Measurements from ENCODE around the gene GABRB1.

- TF ChIP-seq GATA3 (IDR thresholded peaks at IDR 0.05; ENCODE audit: low read depth, low read length) (no peak), GATA2 (IDR thresholded peaks at IDR 0.05; ENCODE audit: low read depth, low read length) (no peak)
These were observed 37.6 kb downstream of the GABRB1 start for GRCh38 chr4:47068986-47069385.
